CD4-positive, alpha-beta T cell treated with Interferon alpha-2 for 1 hour (primary cell): ENCODE data around the gene PAX7.

Experiments used
- DNase-seq, 2 donors: peaks; one replicate each; pipeline ENCODE4 v3.0.0-alpha.2; 2020 to 2022

Gene PAX7

DNA sequence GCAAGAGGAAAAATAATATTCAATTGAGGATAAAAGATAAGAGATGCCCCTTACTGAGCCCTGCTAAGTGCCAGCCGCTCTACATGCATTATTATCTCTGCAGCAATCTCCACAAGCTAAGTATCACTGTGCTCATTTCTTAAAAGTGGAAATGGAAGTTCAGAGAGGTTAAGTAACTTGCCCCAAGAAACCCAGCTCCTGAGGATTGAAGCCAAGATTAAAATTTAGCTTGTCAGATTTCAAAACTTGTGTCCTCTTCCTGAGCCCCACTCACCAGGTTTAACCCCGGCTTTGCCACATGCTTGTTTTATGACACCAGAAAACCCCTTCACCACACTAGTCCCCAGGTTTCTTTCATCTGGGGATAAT, 11.2 kb upstream of the PAX7 start:
- no peak for DNase-seq

- no peak for DNase-seq
Observed at GRCh38 chr1:18628511-18628910, 2.1 kb upstream of the PAX7 start.

GRCh38 chr1:18629659-18630510, 761 bp upstream of the PAX7 start:
- no peak for DNase-seq

DNA sequence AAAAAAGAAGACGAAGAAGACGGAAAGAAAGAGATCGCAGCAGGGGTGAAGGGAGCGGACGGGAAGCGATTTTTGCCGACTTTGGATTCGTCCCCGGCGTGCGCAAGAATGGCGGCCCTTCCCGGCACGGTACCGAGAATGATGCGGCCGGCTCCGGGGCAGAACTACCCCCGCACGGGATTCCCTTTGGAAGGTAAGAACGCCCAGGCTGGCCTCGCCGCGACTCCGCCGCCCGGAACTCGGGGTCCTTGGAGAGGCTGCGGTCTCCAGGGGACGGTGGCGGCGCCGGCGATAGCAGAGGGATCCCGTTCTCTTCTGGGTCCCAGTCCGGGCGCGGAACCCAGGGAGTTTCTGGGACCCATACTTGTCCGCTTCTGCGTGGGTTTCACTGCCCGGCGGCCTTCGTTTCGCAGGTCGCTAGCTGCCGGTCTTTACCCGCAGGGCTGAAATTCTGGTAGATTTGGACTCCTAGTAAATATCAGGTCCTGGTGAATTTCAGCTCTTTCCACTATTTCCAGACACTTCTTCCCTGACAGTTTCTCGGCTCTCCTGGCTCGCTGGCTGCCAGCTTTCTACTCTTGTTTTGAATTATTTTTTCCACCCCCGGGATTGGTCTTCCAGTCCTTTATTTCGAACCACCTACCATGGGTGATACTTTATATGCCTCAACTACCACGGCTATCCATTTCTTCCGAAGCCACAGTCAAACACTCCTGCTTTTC, 1.0 kb downstream of the PAX7 start:
- no peak for DNase-seq

GRCh38 chr1:18632218-18632588, 1.6 kb downstream of the PAX7 start:
- DNase-seq, result no peak

GRCh38 chr1:18632783-18633421, 2.3 kb downstream of the PAX7 start:
- no peak for DNase-seq

GRCh38 chr1:18633422-18634155, 2.9 kb downstream of the PAX7 start:
- no peak for DNase-seq

- no peak for DNase-seq
Observed at GRCh38 chr1:18634276-18634675, 3.6 kb downstream of the PAX7 start.

GRCh38 chr1:18635070-18635577, 4.5 kb downstream of the PAX7 start:
- no peak for DNase-seq

GRCh38 chr1:18635891-18636595, 5.4 kb downstream of the PAX7 start:
- no peak for DNase-seq

DNA sequence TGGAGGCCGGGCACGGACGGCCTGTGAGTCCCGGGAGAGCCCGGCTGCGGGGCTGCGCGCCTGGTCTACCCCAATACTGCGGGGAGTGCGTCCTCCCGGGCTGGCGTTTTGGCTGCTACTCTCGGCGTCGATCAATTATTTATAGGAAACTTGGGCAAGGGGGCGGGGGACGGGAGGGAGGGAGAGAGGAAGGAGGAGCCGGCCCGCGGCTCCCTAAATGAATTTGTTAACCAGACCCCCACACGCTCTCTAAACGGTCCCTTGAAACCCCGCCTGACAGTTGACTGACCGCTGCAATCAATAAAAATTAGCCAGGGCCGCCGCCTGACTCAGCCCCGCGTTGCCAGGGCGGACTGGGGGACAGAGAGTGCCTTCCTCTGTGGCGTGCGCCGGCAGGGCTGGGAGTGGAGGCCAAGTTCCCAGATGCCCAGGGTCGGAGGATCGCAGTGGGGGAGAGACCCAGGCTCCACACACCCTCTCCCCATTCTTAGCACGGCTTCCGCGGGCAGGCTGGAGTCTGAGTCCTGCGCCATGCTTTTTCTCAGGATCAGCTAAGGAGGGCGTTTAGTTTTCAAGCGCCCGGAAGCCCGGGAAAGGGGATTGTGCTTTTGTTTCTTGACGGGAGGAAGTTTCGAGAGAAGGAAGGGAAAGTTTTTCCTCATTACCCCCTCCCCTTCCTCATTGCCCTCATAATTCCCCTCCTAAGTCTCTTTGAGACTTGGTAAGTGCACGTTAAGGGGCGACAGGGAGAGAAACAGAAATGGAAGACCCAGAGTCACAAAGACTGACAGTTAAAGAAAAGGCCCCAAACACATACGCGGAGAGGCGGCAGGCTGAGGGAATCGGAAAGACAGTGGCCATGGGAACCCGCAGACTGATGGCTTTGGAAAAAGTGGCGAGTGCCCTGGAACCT, 6.2 kb downstream of the PAX7 start:
- no peak for DNase-seq

- DNase-seq, result no peak
Observed at GRCh38 chr1:18637511-18637960, 6.9 kb downstream of the PAX7 start.

GRCh38 chr1:18637962-18638834, 7.6 kb downstream of the PAX7 start:
- DNase-seq, result no peak

DNA sequence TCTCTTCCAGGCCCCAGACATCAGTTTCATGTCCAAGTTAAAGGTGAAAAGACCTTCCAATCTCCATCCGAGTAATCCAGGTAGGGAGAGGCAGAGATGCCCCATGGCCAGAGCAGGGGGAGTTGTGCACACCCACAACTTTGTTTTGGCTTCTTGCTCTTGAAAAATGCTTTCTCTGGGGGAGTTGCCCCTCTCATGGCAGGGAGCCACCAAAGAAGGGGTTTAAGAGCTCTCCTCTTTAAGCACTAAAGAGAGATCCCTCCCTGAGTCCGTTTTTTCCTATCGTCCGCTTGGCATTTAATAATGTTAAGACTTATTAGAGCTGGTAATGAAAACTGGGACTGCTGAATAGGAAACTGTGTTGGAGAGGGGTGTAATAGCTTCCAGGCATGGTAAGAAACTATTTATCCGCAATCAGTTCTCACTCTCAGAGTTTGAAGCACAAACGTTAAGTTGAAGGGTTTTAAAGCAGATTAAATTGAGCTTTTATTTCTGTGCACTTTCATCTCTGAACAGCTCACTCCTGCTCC, 8.3 kb downstream of the PAX7 start:
- no peak for DNase-seq

GRCh38 chr1:18639368-18640055, 8.9 kb downstream of the PAX7 start:
- DNase-seq, result no peak

DNA sequence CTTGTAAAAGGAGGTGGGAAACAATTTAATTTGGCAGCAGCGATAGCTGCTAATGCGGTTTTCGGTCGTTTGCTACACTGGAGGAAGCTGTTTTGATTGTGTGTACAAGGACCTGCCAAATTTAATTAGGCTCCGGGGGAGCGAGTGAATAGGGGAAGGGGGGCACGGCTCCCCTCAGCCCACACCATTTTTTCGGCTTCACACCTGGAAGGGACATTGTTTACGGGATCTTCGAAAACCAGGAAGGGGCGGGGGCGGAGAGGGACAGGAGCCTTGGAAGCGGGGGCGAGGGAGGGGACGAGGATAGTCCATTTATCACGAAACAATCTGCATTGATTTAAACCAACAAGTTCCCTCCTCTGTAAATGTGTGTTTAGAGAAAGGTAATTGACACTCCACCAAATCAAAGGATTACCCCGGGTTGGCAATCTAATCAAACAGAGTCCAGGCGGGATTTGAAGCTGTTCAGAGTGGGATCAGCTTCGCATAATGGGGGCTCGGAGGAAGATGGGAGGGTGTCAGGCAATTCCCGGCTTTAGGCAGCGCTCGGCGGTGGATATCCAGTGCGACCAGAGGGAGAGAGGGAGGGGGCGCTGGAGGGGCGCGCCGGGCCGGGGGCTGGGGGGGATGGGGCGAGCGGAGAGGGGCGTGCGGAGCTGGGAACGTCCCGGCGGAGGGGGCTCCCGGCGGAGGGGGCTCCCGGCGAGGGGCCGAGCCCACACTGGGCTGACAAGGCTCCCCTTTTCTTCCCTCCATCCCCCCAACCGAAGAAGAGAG, 9.8 kb downstream of the PAX7 start:
- no peak for DNase-seq

DNA sequence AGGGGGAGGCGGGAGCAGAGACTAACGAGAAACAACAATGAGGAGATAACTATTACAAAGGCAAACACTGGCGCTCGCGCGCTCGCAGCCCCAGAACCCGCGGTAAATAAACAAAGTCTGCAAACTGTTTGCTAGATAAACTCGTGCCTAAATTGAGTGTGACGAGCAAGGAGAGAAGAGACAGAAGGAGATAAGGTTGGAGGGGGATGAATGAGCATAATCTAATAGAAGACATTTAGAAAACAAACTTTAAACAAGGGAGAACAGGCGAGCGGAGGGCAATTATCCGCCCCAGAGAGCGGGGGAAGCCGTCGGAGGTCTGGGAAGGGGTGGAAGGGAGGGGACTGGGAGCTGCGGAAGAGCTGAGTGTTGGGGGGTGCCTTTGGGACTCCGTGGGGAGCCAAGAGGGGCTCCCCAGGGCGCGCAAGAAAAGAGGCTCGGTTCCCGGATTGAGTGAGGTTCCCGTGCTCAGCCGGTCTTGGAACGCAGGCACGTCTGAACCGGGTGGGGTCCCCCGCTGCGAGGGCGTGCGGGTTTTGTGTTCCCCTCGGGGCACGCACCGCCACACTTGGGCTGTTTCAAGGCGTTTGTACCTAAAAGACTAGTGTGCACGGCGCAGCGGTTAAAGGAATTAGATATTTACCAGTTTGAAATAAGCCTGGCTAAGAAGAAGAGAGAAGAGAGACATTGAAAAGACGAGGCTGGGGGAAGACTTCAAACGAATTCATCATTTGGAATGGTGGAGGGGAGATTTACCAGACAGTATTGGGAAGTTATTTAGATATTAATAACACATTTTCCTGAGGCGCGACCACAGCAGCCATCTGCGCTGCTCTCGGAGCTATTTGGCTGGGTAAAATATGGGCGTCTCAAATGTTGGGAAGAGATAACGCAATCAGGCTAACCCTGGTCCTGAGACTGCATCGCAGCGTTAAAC, 10.6 kb downstream of the PAX7 start:
- no peak for DNase-seq
